COR-L47 (cell line): ENCODE data around the gene GPHA2.

Experiments
- DNase-seq: peaks from one replicate; lab custom pipeline; 2025; lab: John Stamatoyannopoulos, UW

Gene GPHA2

DNA sequence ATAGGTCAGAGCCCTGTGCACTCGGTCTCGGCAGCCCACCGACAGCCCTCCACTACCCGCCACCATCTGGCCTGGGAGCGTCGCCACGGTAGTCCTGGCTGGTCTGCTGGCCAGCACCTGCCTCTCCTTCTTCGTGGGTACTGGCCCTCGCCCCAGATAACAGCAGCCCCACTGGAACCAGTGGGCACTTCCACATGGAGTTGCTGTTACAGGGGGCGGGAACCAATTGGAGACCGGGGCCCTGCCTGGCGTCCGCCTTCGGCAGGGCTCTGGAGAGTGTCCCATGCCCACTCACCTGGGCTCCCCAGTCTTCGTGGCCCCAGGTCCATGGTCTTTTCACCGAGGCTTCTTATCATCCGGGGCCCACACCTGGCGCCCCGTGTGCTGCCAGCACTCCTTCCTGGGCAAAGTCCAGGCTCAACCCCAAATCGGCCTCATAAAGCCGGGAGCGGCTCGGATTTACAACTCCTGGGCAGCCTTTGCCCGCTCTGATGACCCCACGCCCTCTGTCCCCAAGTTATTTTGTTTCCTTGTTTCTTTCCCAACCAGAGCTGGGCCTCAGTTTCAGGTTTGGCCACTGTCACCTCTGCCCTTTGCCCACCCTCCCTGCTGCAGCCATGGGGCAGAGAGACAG is 44.4 kb downstream of the GPHA2 start:
- DNase-seq = no peak

- no peak for DNase-seq
Observed at GRCh38 chr11:64890522-64890939, 45.2 kb downstream of the GPHA2 start.

GRCh38 chr11:64888729-64889511 is 46.8 kb downstream of the GPHA2 start:
- no peak for DNase-seq

DNA sequence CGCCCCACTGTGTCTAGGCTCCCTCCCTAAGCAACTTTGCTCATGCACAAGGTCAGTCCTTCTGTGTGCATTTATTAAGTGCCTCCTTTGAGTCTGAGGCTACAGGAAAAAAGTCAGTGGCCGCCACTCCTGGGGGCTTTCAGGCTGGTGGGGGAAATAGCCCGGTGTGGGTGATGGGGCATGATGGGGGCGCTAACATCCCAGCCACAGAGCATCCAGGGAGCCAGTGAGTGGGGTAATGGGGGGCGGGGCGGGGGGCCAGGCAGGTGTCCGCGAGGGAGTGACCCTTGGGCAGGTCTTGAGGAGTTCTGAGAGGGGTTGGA is 47.3 kb downstream of the GPHA2 start:
- DNase-seq = no peak

DNA sequence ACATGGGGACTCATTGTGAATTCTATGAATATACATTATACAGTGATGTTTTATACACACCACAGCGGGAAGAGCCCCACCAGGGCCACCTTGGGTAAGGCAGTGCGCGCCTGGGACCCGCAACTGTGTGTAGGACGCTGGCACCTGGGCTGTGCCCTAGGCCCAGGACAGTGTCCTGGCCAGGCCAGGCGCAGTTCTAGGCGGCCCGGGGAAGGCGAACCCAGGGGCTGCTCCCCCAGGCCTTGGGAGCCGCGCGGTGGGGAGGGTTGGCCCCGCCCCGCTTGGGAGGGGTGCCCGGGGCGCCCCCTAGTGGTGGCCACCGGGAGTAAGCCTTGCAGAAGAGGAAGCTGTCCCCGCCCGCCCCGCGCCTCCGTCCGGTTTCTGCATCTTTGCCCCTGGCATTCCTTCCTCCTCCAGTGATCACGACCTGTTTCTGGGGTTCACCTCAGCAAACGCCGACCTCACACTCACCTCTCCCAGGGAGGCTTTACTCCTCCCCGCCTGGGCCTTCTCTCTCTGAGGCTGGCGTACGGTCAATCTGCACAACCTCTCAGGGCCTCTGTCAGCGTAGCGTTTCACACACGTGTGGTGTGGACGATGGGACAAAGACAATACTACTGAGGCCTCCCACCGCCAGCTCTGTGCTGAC is 47.8 kb downstream of the GPHA2 start:
- peak; percentile 21 for DNase-seq

DNA sequence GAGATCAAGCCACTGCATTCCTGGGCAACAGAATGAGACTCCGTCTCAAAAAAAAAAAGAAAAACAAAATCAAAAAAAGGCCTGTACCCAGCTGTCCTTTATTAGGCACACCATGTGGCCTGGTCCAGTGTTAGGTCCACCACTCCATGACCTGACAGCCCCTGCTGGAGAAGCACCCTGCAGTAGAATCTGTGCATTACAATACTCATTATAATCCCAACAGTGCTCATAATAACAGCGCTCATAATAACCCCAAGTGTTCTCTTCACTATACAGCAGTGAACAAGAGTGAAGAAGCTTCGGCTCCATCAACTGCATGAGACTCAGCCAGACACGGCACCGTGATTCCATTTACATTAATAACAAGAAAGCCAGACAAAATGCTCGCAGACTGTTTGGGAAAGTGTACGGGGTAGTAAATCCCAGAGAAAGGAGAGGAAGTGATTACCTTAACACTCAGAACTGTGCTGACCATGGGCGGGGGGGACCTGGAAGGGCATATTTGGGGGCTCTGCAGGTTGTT is 48.4 kb downstream of the GPHA2 start:
- no peak for DNase-seq

DNA sequence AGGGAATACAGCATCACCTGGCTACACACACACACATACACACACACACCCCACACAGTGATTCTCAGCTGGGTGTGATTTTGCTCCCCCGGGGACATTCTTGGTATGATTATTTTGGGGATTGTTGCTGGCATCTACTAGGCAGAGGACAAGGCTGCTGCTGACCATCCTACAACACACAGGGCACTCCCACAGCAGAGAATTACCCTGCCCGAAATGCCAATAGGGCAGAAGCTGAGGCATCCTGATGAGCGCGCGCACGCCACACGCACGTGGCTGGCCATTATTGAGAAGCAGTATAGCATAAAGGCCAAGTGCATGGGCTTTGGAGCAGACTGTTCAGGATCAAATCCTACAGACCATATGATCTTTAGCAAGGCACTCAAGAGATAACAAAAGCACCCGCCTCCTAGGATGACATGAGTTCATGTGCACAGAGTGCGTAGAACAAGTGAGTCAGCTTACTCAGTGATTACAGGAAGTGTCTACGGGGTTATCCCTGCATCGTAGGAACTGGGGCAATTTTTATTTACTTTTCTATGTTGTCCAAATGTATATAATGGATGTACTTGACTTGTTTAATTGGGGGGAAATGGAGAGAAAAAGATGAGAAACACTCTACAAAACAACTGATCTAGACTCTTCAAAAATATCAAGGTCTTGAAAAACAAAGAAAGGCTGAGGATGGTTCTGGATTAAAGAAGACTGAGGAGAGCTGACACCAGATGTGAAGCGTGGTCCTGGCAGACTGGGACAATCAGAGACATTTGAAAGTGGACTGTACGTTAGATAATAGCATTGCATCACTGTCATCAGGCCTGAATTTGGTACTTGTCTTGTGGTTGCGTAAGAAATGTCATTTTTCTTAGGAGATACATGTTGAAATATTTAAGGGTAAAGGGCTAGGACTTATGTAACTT is 50.1 kb downstream of the GPHA2 start:
- DNase-seq = no peak
